CD4-positive, alpha-beta T cell treated with Interferon gamma for 1 hour (primary cell): ENCODE data around the gene MYO9A.
"Not testable (repeated sequence)": the region's sequence is repeated elsewhere in the genome, so short reads cannot be mapped to it uniquely, and the experiment has no call there.

Source experiments
- DNase-seq: peaks from one replicate; pipeline ENCODE4 v3.0.0-alpha.2; 2020

Gene MYO9A

DNA sequence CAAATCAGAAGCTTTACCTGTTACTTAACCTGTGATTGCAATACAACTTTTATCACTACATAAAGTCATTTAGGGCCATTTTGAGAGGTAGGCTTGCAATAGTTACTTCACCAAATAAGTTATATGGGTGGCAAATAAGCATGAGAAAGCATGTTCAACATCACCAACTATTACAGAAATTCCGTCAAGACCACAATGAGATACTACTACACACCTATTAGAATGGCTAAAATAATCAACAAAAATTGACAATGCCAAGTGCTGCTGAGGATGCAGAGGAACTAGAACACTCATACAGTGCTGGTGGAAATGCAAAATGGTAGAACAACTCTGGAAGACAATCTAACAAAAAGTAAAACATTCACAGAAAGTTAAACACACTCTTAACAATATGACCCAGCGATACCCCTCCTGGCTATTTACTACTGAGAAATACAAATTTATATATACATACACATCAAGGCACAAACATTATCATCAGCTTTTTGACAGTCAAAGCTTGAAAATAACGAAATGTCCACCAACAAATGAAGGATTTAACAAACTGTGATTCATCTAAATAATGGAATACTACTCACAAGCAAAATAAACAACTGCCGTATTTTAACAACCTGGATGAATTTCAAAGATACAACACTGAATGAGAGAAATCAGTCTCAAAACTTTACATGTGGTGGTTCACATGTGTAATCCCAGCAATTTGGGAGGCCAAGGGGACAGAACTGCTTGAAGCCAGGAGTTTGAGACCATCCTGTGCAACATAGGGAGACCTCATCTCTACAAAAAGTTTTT is 82.9 kb downstream of the MYO9A start:
- DNase-seq, result no peak

DNA sequence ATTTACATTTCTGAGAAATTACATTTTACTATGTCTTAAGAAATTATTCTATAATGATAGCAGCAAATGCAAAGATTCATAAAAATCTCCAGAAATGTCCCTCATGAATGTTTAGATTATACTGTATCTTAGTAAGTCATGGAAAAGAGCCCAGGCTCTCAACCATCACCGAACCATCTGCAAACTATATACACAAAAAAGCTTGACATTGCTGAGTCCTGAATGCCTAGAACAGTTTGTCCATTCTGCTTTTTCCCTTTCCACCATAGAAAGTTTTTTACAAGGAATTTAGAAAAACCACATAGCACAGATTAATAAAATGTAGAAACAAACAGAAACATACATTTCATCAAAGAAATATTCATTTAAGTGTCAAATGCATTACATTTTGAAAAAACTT is 83.6 kb downstream of the MYO9A start:
- DNase-seq, result no peak

DNA sequence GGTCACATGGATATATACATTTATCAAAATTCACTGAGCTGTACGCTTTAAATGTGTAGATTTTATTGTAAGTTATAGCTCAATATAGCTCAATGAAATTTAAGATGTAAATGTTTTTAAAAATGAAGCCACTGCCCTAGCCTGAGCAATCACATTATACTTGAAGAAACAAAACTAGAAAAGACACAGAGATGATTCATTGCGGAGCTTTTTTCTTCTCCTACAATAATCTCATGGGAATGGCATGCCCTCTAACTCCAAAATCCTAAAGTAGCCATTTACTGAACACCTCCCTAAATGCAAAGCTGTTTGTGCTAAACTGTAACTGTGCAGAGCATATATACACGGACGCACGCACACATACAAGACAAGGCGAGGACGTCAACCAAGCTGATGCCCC is 84.2 kb downstream of the MYO9A start:
- no peak for DNase-seq

DNA sequence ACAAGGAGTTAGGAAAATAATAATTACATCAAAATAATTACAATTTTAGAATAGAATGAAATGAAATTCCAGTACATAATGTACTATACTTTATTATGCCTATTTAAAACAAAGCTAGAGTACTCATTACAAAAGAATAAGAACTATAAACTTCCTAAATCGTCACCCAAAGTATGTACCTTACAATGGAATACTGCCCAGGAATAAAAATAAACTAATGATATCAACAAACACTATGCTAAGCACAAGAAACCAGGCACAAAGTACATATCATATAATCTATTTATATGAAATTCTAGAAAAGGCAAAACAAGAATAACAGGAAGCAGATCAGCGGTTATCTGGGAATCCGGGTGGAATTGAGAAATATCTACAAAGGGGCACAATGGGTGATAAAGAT is 84.7 kb downstream of the MYO9A start:
- no peak for DNase-seq

DNA sequence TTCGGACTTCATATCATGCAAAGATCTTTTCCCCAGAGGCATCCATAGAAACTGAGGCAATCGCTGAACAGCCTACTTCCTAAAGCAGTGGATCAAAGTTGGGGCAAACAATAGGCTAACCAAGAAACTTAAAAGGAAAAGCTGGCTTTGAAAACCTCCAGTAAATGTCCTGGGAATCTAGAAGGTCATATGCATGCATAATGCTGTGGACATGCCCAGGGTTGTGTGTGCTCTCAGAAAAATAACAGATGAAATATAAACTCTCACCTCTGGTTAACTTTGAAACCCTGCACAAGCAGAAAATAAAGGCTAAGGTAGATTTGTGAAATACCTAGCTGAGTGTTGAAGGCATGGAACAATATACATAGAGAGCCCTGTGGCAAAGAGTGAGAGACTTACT is 96.3 kb downstream of the MYO9A start:
- DNase-seq, result no peak

DNA sequence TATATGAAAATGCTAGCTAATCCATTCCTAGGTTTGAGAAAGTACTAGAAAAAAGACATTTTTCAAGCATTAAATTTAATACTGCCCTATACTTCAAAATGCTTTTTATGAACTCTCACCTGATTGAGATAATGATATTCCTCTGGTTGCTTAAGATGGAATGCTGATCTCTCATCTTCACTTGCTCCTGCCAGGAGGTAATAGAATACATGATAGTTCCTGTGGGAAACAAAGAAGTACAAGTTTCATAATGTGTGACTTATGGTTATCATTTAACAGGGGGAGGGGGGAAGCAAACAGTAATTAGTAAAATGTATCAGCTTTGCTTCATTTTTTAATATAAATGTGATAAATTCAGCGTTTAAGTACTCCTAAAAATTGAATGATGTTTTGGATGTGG is 97.2 kb downstream of the MYO9A start:
- DNase-seq, result no peak

DNA sequence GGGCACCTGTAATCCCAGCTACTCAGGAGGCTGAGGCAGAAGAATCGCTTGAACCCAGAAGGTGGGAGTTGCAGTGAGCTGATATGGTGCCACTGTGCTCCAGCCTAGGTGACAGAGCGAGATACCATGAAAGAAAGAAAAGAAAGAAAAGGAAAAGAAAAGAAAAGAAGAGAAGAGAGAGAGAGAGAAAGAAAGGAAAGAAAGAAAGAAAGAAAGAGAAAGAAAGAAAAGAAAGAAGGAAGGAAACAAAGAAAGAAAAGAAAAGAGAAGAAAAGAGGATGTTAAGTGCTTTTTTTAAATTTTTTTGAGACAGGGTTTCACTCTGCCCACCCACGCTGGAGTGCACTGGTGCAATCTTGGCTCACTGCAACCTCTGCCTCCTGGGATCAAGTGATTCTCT is 103.4 kb downstream of the MYO9A start:
- not testable (repeated sequence) for DNase-seq

DNA sequence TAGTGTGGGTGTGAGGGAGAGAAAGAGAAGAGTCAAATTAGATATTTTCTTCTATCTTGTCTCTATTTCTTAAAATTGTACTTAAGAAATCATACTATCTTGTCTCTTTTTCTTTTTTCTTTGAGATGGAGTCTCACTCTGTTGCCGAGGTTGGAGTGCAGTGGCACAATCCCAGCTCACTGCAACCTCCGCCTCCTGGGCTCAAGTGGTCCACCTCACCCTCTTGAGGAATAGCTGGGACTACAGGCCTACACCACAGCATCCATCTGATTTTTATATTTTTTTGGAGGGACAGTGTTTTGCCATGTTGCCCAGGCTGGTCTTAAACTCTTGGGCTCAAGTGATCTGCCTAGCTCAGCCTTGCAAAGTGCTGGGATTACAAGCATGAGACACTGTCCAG is 104.2 kb downstream of the MYO9A start:
- no peak for DNase-seq

DNA sequence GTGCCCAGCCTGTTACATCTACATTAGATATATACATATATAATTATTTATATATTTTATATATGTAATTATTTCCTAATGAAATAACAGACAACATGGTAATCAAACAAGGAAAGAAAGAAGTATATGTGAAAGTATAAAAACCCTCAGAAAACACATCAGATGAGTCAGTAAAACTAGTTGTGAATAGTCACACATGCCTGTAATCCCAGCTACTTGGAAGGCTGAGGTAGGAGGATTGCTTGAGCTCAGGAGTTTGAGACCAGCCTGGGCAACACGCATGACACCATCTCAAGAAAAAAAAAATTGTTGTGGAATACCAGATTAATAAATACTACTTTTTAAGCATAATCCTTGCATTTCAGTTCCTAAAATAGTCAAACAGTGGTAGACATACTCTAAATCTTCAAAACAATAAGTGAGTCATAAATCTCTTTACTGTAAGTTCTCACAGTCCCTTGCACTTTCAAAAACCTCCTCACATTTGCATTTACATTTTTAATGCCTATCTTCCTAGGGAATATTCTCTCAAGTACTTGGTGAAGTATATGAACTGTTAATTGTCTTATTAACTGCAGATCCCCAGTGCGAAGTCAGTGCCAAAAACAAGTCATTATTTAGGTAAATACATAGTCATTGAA is 106.5 kb downstream of the MYO9A start:
- no peak for DNase-seq

DNA sequence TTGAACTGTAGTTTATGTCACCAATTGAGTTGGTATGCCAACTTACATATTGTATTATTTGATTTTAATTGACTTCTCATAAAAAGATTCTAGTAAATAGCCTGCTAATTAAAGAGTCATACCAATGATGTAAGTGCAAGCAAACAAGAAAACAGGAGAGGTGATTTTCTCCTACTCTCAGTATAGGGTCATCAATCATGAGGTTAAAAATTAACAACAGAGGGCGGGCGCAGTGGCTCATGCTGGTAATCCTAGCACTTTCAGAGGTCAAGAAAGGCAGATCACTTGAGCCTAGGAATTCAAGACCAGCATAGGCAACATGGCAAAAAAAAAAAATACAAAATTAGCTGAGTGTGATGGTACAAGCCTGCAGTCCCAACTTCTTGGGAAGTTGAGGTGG is 108.7 kb downstream of the MYO9A start:
- DNase-seq, result no peak

DNA sequence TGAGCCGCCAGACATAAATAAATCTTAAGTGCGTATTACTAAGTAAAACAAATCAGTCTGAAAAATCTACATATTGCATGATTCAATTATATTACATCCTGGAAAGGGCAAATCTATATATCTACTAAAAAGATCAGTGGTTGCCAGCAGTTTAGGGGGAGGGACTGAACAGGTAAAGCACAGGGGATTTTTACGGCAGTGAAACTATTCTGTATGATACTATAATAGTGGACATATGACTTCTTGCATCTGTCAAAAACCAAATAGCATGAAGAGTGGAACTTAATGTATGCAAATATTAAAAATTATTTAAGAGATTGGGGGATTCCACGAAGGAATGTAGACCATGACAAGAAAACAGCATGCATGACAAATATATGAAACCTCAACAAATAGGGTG is 111.6 kb downstream of the MYO9A start:
- no peak for DNase-seq

DNA sequence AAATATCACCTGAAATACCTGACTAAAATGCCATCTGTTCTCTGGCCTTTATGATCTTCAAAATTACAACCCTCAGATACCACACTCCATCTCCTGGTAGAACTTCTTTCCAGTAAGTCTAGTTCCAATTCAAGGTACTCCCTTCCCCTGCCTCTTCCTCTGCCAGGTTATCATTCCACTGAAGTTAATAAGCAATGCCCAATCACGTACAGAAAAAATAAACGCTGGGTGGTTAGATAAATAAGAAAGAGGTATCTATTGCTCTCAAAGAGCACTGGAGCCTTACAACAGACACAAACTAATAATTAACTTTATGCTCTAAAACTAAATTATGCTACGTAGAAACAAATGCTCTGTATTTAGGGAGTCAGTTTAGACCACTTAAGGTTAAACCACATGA is 112.5 kb downstream of the MYO9A start:
- no peak for DNase-seq

DNA sequence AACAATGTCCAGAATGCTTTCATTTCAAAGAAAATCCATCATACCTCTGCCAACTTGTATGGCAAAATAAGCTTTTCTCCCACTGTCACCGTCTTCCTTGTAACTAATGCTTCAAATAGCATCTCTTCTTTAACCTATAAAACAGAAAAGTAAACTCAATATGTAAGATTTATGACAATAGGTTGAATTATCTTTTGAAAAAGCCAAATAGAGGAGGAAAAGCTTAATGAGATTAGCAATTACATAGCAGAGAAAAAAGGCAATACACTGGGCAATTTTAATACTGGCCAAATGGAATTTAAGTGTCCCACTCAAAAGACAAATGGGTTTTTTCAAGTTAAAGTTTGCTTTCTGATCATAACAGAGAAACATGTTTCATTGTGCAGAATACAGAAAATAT is 118.1 kb downstream of the MYO9A start:
- DNase-seq, result no peak

DNA sequence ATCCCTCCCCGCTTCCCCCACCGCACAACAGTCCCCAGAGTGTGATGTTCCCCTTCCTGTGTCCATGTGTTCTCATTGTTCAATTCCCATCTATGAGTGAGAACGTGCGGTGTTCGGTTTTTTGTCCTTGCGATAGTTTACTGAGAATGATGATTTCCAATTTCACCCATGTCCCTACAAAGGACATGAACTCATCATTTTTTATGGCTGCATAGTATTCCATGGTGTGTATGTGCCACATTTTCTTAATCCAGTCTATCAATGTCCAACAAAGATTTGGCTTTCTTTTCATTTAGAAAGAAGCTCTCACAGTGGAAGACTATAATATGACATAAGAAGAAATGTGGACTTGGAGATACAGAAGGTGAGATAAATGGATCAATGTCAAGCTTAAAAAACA is 119.2 kb downstream of the MYO9A start:
- DNase-seq, result not testable (repeated sequence)

DNA sequence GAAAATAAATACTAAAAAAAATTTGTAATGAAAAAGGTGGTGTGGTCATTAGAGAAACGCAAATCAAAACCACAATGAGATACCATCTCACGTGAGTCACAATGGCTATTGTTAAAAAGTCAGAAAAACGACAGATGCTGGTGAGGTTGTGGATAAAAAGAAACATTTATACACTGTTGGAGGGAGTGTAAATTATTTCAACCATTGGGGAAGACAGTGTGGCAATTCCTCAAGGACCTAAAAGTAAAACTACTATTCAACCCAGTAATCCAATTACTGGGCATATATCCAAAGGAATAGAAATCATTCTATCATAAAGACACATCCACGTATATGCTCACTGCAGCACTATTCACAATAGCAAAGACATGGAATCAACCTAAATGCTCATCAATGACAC is 120.3 kb downstream of the MYO9A start:
- DNase-seq, result no peak

DNA sequence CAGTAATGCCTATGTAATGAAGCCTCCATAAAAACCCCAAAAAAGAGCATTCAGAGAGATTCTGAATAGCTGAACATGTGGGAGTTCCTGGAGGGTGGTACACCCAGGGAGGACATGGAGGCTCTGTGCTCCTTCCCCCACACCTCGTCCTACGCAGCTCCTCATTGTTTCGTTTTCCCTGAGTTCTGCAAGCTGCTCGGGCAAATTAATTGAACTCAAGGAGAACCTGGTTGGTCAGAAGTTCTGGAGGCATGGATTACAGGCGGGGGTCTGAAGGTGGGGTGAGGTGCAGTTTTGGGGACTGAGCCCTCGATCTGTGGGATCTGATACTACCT is 142.2 kb downstream of the MYO9A start:
- no peak for DNase-seq

DNA sequence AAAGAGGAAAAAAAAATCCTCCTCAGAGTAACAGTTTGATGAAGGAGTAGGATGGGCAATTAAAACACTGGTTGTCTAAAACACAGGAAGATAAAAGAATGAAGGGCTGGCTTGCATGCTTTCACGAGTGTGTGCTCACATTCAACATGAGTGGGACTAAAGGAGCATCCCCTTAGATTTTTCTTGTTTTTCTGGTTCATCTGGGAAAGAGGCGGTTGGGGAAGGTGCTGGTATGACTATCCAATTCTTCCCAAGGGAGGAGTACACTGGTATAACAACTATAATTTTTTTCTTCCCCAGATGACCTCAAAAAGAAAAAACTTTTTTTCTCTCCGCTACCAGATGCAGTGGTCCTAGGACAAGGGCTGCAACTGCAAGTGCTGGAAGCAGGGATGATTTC is 143.7 kb downstream of the MYO9A start:
- no peak for DNase-seq

DNA sequence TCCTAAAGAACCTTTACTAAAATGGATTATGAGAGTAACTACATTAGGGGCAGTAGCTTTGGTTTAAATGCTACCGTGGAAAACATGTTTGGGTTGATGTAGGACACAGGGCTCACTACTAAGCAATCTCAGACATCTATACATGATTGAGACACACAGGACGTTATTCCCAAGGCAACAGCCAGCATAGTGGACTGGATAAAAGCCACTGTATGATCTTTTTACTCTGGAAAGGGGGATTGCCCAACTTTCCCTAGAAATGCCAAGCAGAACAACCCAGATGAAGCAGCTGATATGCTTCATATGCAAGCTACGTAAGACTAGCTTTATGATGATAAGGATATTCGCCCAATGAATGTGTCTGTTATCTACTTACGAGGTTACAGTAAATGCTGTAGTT is 144.6 kb downstream of the MYO9A start:
- no peak for DNase-seq

DNA sequence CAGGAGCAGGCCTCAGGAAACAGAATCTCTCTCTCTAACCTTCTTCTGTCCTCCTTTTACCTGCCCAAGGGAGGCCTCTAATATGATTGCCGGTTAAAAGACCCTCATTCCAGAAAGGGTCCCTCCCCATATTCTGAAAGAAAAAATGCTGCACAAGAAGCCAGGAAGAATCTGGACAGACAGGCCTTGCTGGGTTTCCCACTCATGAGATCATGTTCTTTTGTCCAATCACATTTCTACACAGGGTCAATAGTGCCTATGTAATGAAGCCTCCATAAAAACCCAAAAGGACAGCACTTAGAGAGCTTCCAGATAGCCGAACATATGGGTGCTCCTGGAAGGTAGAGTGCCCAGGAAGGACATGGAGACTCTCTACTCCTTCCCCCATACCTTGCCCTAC is 146.0 kb downstream of the MYO9A start:
- no peak for DNase-seq

DNA sequence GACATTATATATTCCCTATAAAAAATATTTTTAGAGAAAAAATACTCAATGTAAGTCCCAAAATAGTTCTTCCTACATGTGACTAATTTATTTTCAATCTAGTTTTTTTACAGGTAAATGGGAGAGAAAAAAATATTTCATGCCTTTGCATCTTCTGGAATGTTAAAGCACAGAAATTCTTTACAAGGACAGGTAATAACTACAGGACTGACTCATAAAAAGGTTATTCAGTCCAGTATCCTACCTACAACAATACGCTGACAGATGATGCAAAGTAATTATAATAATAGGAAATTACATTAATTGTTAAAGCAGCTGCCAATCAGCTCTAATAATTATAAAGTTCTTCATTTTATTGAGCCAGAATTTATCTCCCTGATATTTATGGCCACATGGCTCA is 147.5 kb downstream of the MYO9A start:
- DNase-seq, result no peak

DNA sequence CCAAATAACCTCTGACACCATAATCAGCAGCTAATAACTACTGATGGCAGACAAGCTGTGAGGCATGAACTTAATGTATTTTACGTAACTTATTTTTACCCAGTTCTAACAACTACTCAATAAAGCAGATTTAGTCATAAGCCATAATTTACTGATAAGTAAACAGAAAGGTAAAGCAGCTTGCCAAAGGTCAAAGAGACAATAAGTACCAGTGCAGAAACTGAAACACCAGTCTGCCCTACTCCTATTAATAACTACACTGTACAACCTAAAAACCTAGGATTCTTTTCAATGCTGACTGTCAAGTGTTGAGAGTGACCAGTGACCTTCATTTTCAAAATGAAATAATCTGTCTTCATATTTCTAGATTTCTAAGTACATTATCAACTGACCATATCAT is 155.4 kb downstream of the MYO9A start:
- no peak for DNase-seq

DNA sequence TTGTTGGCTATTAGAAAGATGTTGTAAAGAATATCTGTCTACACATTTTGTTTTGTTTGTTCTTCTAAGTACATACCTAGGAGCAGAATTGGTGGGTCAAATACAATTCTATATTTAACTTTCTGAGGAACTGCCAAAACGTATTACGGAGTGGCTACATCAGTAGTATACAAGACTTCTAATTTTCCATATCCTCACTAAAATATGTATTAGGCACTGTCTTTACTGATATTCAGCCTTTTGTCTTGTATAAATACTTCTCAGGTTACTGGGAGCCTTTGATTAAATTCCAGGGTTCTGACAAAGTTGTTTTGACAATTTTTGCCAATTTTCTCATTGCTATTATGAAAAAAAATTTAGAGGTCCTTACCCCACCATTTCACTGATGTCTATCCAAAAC is 160.9 kb downstream of the MYO9A start:
- no peak for DNase-seq

DNA sequence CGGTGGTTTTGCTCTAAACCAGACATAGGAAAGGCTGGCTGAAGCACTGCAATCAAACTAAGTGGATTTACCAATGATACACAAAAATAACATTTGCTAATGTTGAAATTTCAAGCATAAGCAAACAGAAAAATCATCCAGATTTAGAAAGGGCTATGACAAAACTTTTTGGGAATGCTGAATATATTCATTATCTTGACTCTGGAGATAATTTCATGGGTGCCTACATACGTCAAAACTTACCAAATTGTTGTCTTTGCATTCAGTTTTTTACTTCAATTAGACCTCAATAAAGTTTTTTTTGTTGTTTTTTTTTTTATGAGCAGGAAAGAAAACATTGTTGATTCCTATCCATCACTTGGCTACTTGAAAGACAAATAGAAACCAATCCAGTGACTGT is 166.8 kb downstream of the MYO9A start:
- no peak for DNase-seq

DNA sequence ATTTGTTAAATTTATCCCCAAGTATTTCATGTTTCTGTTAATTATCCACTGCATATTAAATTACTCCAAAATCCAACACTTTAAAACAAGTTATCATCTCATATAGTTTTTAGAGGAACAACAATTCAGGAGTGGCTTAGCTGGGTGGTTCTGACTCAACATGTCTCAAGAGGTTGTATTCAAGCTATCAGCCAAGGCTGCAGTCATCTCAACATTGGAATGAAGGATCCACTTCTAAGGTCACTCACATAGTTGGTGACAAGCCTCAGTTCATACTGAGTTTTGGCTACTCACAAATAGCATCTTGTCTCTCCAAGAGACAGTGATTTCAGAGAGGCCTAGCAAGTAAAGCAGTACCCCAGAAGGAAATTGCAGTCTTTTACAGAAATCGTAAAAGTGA is 172.9 kb downstream of the MYO9A start:
- DNase-seq, result no peak

DNA sequence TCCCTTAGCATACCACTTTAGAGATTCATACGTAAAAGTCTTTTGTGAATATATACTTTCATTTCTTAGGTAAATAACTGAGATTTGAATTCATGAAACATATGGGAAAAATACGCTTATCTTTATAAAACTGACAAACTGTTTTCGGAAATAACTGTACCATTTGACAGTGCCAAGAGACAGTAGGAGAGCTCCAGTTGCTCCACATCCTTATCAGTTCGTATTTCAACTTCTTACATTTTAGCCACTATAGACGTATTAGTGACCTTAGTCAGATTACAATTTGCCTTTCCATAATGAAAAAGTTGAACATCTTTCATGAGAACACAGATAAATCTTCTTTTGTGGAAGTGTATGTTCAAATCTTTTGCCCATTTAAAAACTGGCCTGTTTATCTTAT is 174.1 kb downstream of the MYO9A start:
- no peak for DNase-seq
